Right cardiac atrium (tissue), 5 donors: ENCODE results near the gene IRS2. TPM values are rescaled to one million over a fixed set of nuclear protein-coding genes. Genes with fewer than 3 reads are reported as not detected.

ENCODE experiments used
- ATAC-seq, 2 donors: fragments of 200-7000 bp; cut with Tn5 transposase; one replicate each; pipeline versions ENCODE4 v1.8.0 to v1.9.1; 2020; ENCODE audit warnings: moderate library complexity in 2 of 2, mild to moderate bottlenecking in 1 of 2
- DNase-seq, 3 donors: peaks; one replicate each; pipeline ENCODE4 v3.0.0-alpha.2; 2020
- H3K27ac ChIP-seq: one replicate; pipeline ENCODE4 v1.5.1; 2013; ENCODE audit warnings: mild to moderate bottlenecking, low read length, control low read depth, moderate library complexity
- H3K27me3 ChIP-seq: one replicate; pipeline ENCODE4 v1.6.1; 2013; ENCODE audit not compliant: control insufficient read depth, insufficient read depth
- H3K4me1 ChIP-seq: one replicate; pipeline ENCODE4 v1.6.1; 2013; ENCODE audit warnings: low read length; ENCODE audit not compliant: control insufficient read depth, insufficient read depth
- H3K4me3 ChIP-seq: one replicate; pipeline ENCODE4 v1.5.1; 2013; ENCODE audit warnings: low read length, control low read depth
- H3K9me3 ChIP-seq: one replicate; pipeline ENCODE4 v1.6.1; 2013; ENCODE audit warnings: low read length; ENCODE audit not compliant: control insufficient read depth
- WGBS: extraction: QIAGEN DNeasy Blood & Tissue Kit; methylation state at CpG from one replicate; pipeline ENCODE4 v1.1.7; 2013; 5-methylcytosine and 5-hydroxymethylcytosine counted together
- intact Hi-C, 4 donors: fragments of 100-400 bp; cut with DNase I; formaldehyde crosslinking; loops; one replicate each; pipeline versions ENCODE4 v1.11.0 to v1.14.0; 2022 to 2023
- polyA plus RNA-seq: library from polyadenylated mRNA; stranded (reverse); fragments of 200-250 nt; gene quantifications from one replicate; pipeline ENCODE4 v1.2.3, GENCODE V29; 2013
- total RNA-seq, 4 donors: library from RNA; stranded (reverse); fragmentation: NEBNext Ultra II Directional; extraction: Animal tissue kit (Norgen Biotek cat#: 25700); gene quantifications; one replicate each; pipeline ENCODE4 v1.2.1, GENCODE V29; 2021
- donor health status: healthy with polysubstance abuse.
- donor health status: DM: no; HTN: yes; CAD: no.
- donor health status: DM: no; HTN: no; CAD: no.
- donor health status: DM: no; HTN: yes; CAD: no; lungs with severe emphysema.
- donor health status: DM: yes; HTN: yes; CAD: no.

Gene IRS2
- total and polyA plus RNA-seq, 5 donors: 7.4 to 28.4 (median 14.6) TPM

GRCh38 chr13:109768176-109768575, 18.2 kb downstream of the IRS2 start:
- WGBS: 96% methylated on average over 2 of the region's 2 CpGs
- peaks cover 7% of the 10 kb centered on the region for H3K4me1 ChIP-seq
- H3K4me3 ChIP-seq: no peak overlapping the region
- ATAC-seq (no peak), DNase-seq (no peak)
- no peaks in the 10 kb centered on the region for H3K9me3 ChIP-seq
- intact Hi-C loops: no loop called here
- no peaks in the 10 kb centered on the region for H3K27me3 ChIP-seq
- H3K27ac ChIP-seq: no peak overlapping the region

GRCh38 chr13:109767023-109767422, 19.4 kb downstream of the IRS2 start:
- Histone ChIP-seq H3K9me3 (no peaks in the 10 kb centered on the region), H3K27me3 (no peaks in the 10 kb centered on the region), H3K4me1 (peaks cover 9% of the 10 kb centered on the region), H3K4me3 (no peak overlapping the region), H3K27ac (no peak overlapping the region)
- 66% methylated on average over 5 of the region's 5 CpGs for WGBS
- DNase-seq: peak in 1 of 3 donors; percentile 55
- ATAC-seq: peak; percentile 27 to 30
- intact Hi-C loops: no loop called here

- intact Hi-C loops: no loop called here
- peaks cover 9% of the 10 kb centered on the region for H3K4me1 ChIP-seq
- DNase-seq (peak in 2 of 3 donors; percentile 52 to 56), ATAC-seq (peak; percentile 56 to 59)
- no peak overlapping the region for H3K4me3 ChIP-seq
- H3K27me3 ChIP-seq: no peaks in the 10 kb centered on the region
- no peaks in the 10 kb centered on the region for H3K9me3 ChIP-seq
- WGBS: 71% methylated on average over 10 of the region's 10 CpGs
- no peak overlapping the region for H3K27ac ChIP-seq
These were observed 21.7 kb downstream of the IRS2 start for GRCh38 chr13:109764470-109765291.

- H3K4me1 ChIP-seq: peaks cover 9% of the 10 kb centered on the region
- no peaks in the 10 kb centered on the region for H3K27me3 ChIP-seq
- 79% methylated on average over 7 of the region's 7 CpGs for WGBS
- no peak for DNase-seq
- no peaks in the 10 kb centered on the region for H3K9me3 ChIP-seq
- no peak overlapping the region for H3K4me3 ChIP-seq
- intact Hi-C loops: no loop called here
- ATAC-seq: no peak
- no peak overlapping the region for H3K27ac ChIP-seq
These were observed 22.3 kb downstream of the IRS2 start for GRCh38 chr13:109764045-109764444.

GRCh38 chr13:109762791-109763190, 23.6 kb downstream of the IRS2 start:
- intact Hi-C loops: no loop called here
- ATAC-seq (no peak), DNase-seq (no peak)
- H3K27ac ChIP-seq: no peak overlapping the region
- no peaks in the 10 kb centered on the region for H3K27me3 ChIP-seq
- no peaks in the 10 kb centered on the region for H3K9me3 ChIP-seq
- no peak overlapping the region for H3K4me3 ChIP-seq
- peaks cover 9% of the 10 kb centered on the region for H3K4me1 ChIP-seq
- 94% methylated on average over 6 of the region's 6 CpGs for WGBS

GRCh38 chr13:109761695-109762094, 24.7 kb downstream of the IRS2 start:
- H3K9me3 ChIP-seq: no peaks in the 10 kb centered on the region
- peaks cover 5% of the 10 kb centered on the region for H3K4me1 ChIP-seq
- no peak overlapping the region for H3K27ac ChIP-seq
- DNase-seq (no peak), ATAC-seq (no peak)
- WGBS: 86% methylated on average over 1 of the region's 1 CpG
- no peak overlapping the region for H3K4me3 ChIP-seq
- intact Hi-C loops: no loop called here
- no peaks in the 10 kb centered on the region for H3K27me3 ChIP-seq

GRCh38 chr13:109760951-109761350, 25.4 kb downstream of the IRS2 start:
- H3K9me3 ChIP-seq: no peaks in the 10 kb centered on the region
- H3K27me3 ChIP-seq: no peaks in the 10 kb centered on the region
- WGBS: 80% methylated on average over 8 of the region's 8 CpGs
- peaks cover 5% of the 10 kb centered on the region for H3K4me1 ChIP-seq
- intact Hi-C loops: no loop called here
- DNase-seq: no peak
- ATAC-seq: no peak
- H3K4me3 ChIP-seq: no peak overlapping the region
- H3K27ac ChIP-seq: no peak overlapping the region

GRCh38 chr13:109760402-109760801, 26.0 kb downstream of the IRS2 start:
- ATAC-seq (no peak), DNase-seq (no peak)
- no peaks in the 10 kb centered on the region for H3K9me3 ChIP-seq
- H3K27ac ChIP-seq: no peak overlapping the region
- intact Hi-C loops: no loop called here
- no peak overlapping the region for H3K4me3 ChIP-seq
- no peaks in the 10 kb centered on the region for H3K27me3 ChIP-seq
- 84% methylated on average over 8 of the region's 8 CpGs for WGBS
- peaks cover 5% of the 10 kb centered on the region for H3K4me1 ChIP-seq

GRCh38 chr13:109759609-109760008, 26.8 kb downstream of the IRS2 start:
- 85% methylated on average over 3 of the region's 3 CpGs for WGBS
- peaks cover 5% of the 10 kb centered on the region for H3K4me1 ChIP-seq
- DNase-seq (no peak), ATAC-seq (no peak)
- no peaks in the 10 kb centered on the region for H3K27me3 ChIP-seq
- no peak overlapping the region for H3K27ac ChIP-seq
- no peaks in the 10 kb centered on the region for H3K9me3 ChIP-seq
- intact Hi-C loops: no loop called here
- H3K4me3 ChIP-seq: no peak overlapping the region

GRCh38 chr13:109758937-109759480, 27.4 kb downstream of the IRS2 start:
- ATAC-seq: no peak
- peaks cover 3% of the 10 kb centered on the region for H3K4me1 ChIP-seq
- no peak overlapping the region for H3K4me3 ChIP-seq
- H3K27ac ChIP-seq: no peak overlapping the region
- H3K9me3 ChIP-seq: no peaks in the 10 kb centered on the region
- intact Hi-C loops: no loop called here
- peak in 1 of 3 donors; percentile 39 for DNase-seq
- H3K27me3 ChIP-seq: no peaks in the 10 kb centered on the region
- 91% methylated on average over 15 of the region's 15 CpGs for WGBS

- intact Hi-C loops: no loop called here
- Histone ChIP-seq H3K4me1 (no peaks in the 10 kb centered on the region), H3K27ac (no peak overlapping the region), H3K27me3 (no peaks in the 10 kb centered on the region), H3K4me3 (no peak overlapping the region), H3K9me3 (no peaks in the 10 kb centered on the region)
- DNase-seq: no peak
- 51% methylated on average over 5 of the region's 5 CpGs for WGBS
- ATAC-seq: peak; percentile 40 to 54
These were observed 29.6 kb downstream of the IRS2 start for GRCh38 chr13:109756778-109757177.
